ENCODE results near the gene CORT.

The CORT gene

GRCh38 chr1:10479296-10479695, 29.5 kb downstream of the CORT start:
- no peak for DNase-seq

GRCh38 chr1:10480614-10481013, 30.8 kb downstream of the CORT start:
- DNase-seq: no peak

- DNase-seq: no peak
Measured at GRCh38 chr1:10484521-10484920, 34.7 kb downstream of the CORT start.

GRCh38 chr1:10489291-10490055, 39.6 kb downstream of the CORT start:
- no peak for DNase-seq

GRCh38 chr1:10490286-10490970, 40.6 kb downstream of the CORT start:
- DNase-seq: no peak

GRCh38 chr1:10494418-10494753, 44.6 kb downstream of the CORT start:
- no peak for DNase-seq

GRCh38 chr1:10494754-10495474, 45.1 kb downstream of the CORT start:
- peak; percentile 39 for DNase-seq

GRCh38 chr1:10495475-10495817, 45.6 kb downstream of the CORT start:
- DNase-seq: no peak

GRCh38 chr1:10495952-10496351, 46.1 kb downstream of the CORT start:
- DNase-seq: no peak

GRCh38 chr1:10497109-10497508, 47.3 kb downstream of the CORT start:
- no peak for DNase-seq

- DNase-seq: no peak
Measured at GRCh38 chr1:10498231-10498630, 48.4 kb downstream of the CORT start.

Data from GF-D8 (cell line).